HCT116 (cell line): Measurements from ENCODE around the gene ANO8. TPM values are rescaled to one million over a fixed set of nuclear protein-coding genes. Genes with fewer than 3 reads are reported as not detected.

Experiments used
- ATAC-seq: fragments of 200-7000 bp; cut with Tn5 transposase; 2 replicates; pipeline ENCODE4 v1.9.1; 2020; ENCODE audit warnings: mild to moderate bottlenecking, moderate library complexity
- BruUV-seq: library from RNA; stranded (reverse); fragments of 400-500 nt; replicated peaks from 2 replicates; lab custom pipeline; 2021; lab: Mats Ljungman, UMichigan
- CTCF ChIA-PET: fragments of 300-600 bp; sonication (Branson Sonifier 250); formaldehyde crosslinking; loops from one replicate; lab custom pipeline; 2021; ENCODE audit warnings: antibody characterized with exemption; lab: Charles Lee
- POLR2A ChIA-PET: fragments of 300-600, 350-600 bp; sonication (Branson Sonifier 250); formaldehyde crosslinking; loops from one replicate; lab custom pipeline; 2021; ENCODE audit warnings: antibody characterized with exemption; lab: Charles Lee
- RAD21 ChIA-PET, 2 experiments: fragments of 300-600 bp; sonication (Branson Sonifier 250); formaldehyde crosslinking; loops; one replicate each; lab custom pipeline; 2023; ENCODE audit warnings: low total read pairs in 2 of 2; ENCODE audit not compliant: uncharacterized antibody in 2 of 2, unreplicated experiment in 2 of 2, low non-redundant PET in 1 of 2; lab: Charles Lee
- DNase-seq: peaks from one replicate; pipeline ENCODE4 v3.0.0-alpha.2; 2010; ENCODE audit warnings: low read depth, low spot score
- H2AFZ ChIP-seq: fragments of 200-600 bp; shearing (Covaris generic), sonication (generic); 2 replicates; pipeline ENCODE4 v1.6.1; 2017; ENCODE audit warnings: low read depth, mixed run types, mixed read lengths, antibody characterized with exemption, low read length; ENCODE audit not compliant: poor library complexity, severe bottlenecking
- H3K27ac ChIP-seq: 2 replicates; pipeline ENCODE4 v1.5.1; 2012; ENCODE audit warnings: low read depth, low read length
- H3K27me3 ChIP-seq: fragments of 200-600 bp; sonication (generic); 2 replicates; pipeline ENCODE4 v1.6.1; 2016; ENCODE audit warnings: mixed run types, low read length, mixed read lengths; ENCODE audit not compliant: insufficient read depth
- H3K36me3 ChIP-seq, 2 experiments: fragments of 200-500 bp in 1 of 2; fragments of 200-600 bp in 1 of 2; sonication (Bioruptor generic) in 1 of 2; sonication (generic) in 1 of 2; 2 replicates each; pipeline versions ENCODE4 v1.5.1 to v1.6.1; 2014 to 2016; ENCODE audit warnings: low read length in 2 of 2, inconsistent platforms in 1 of 2, mixed read lengths in 1 of 2, mixed run types in 1 of 2; ENCODE audit not compliant: insufficient read depth in 2 of 2, control insufficient read depth in 1 of 2
- H3K4me1 ChIP-seq, 2 experiments: fragments of 200-600 bp in 1 of 2; sonication (generic) in 1 of 2; 2 replicates each; pipeline versions ENCODE4 v1.5.1 to v1.6.1; 2012 to 2017; ENCODE audit warnings: low read length in 2 of 2, inconsistent platforms in 1 of 2, mild to moderate bottlenecking in 1 of 2, mixed read lengths in 1 of 2, mixed run types in 1 of 2, moderate library complexity in 1 of 2; ENCODE audit not compliant: insufficient read depth in 2 of 2, control insufficient read depth in 1 of 2
- H3K4me2 ChIP-seq: fragments of 200-600 bp; sonication (generic); 2 replicates; pipeline ENCODE4 v1.6.1; 2017; ENCODE audit warnings: mixed run types, low read length, mixed read lengths
- H3K4me3 ChIP-seq, 2 experiments: fragments of 200-600 bp in 1 of 2; sonication (generic) in 1 of 2; replicated peaks in 1 of 2; 2 replicates each; pipeline ENCODE4 v1.5.1; 2011 to 2016; ENCODE audit warnings: low read length in 2 of 2, control low read depth in 1 of 2, low read depth in 1 of 2, mild to moderate bottlenecking in 1 of 2, mixed read lengths in 1 of 2, mixed run types in 1 of 2
- H3K79me2 ChIP-seq: fragments of 200-600 bp; sonication (generic); 2 replicates; pipeline ENCODE4 v1.6.1; 2017; ENCODE audit warnings: mild to moderate bottlenecking, mixed run types, low read length, moderate library complexity, mixed read lengths; ENCODE audit not compliant: insufficient read depth
- H3K9ac ChIP-seq: fragments of 200-600 bp; sonication (generic); 2 replicates; pipeline ENCODE4 v1.6.1; 2016; ENCODE audit warnings: low read length, mixed read lengths
- H3K9me2 ChIP-seq: fragments of 200-600 bp; sonication (generic), shearing (Covaris generic); 2 replicates; pipeline ENCODE4 v1.6.1; 2017; ENCODE audit warnings: mixed run types, mild to moderate bottlenecking, moderate library complexity; ENCODE audit not compliant: insufficient read depth
- H3K9me3 ChIP-seq, 2 experiments: fragments of 200-500 bp in 1 of 2; fragments of 200-600 bp in 1 of 2; sonication (Bioruptor generic) in 1 of 2; sonication (generic) in 1 of 2; 2 replicates each; pipeline ENCODE4 v1.6.1; 2014 to 2017; ENCODE audit warnings: low read length in 2 of 2, mixed read lengths in 2 of 2, inconsistent platforms in 1 of 2, low read depth in 1 of 2, mild to moderate bottlenecking in 1 of 2, mixed run types in 1 of 2, moderate library complexity in 1 of 2; ENCODE audit not compliant: control insufficient read depth in 1 of 2, insufficient read depth in 1 of 2
- H4K20me1 ChIP-seq: fragments of 200-600 bp; sonication (generic), shearing (Covaris generic); 2 replicates; pipeline ENCODE4 v1.6.1; 2017; ENCODE audit warnings: mixed run types, mild to moderate bottlenecking, moderate library complexity; ENCODE audit not compliant: insufficient read depth
- CBX3 ChIP-seq: IDR thresholded peaks from 2 replicates; pipeline ENCODE4 v1.6.1; 2012; ENCODE audit warnings: low read depth
- CEBPB ChIP-seq: IDR thresholded peaks from 2 replicates; pipeline ENCODE4 v1.6.1; 2012; ENCODE audit warnings: low read depth
- EGR1 ChIP-seq: IDR thresholded peaks from 2 replicates; pipeline ENCODE4 v1.6.1; 2012; ENCODE audit warnings: low read depth
- ELF1 ChIP-seq: IDR thresholded peaks from 2 replicates; pipeline ENCODE4 v1.6.1; 2012; ENCODE audit warnings: low read depth, borderline replicate concordance
- POLR2A ChIP-seq: IDR thresholded peaks from 2 replicates; pipeline ENCODE4 v1.7.0; 2011; ENCODE audit warnings: borderline replicate concordance; ENCODE audit not compliant: insufficient read depth, insufficient read length; ENCODE audit errors: extremely low read depth
- POLR2AphosphoS5 ChIP-seq: IDR thresholded peaks from 2 replicates; pipeline ENCODE4 v1.6.1; 2011; ENCODE audit warnings: mild to moderate bottlenecking, low read depth, low read length, moderate library complexity
- RAD21 ChIP-seq: IDR thresholded peaks from 2 replicates; pipeline ENCODE4 v1.6.1; 2012; ENCODE audit warnings: low read depth, mild to moderate bottlenecking
- SP1 ChIP-seq: IDR thresholded peaks from 2 replicates; pipeline ENCODE4 v1.6.1; 2012; ENCODE audit warnings: low read depth
- SRF ChIP-seq: IDR thresholded peaks from 2 replicates; pipeline ENCODE4 v1.6.1; 2012; ENCODE audit warnings: low read depth
- YY1 ChIP-seq: IDR thresholded peaks from 2 replicates; pipeline ENCODE4 v1.6.1; 2011; ENCODE audit warnings: low read length, low read depth, moderate library complexity, mild to moderate bottlenecking; ENCODE audit not compliant: insufficient replicate concordance; ENCODE audit errors: extremely low read depth
- ZFX ChIP-seq: fragments of 450-650 bp; IDR thresholded peaks from 2 replicates; pipeline ENCODE4 v1.6.1; 2017
- intact Hi-C: fragments of 100-400 bp; cut with micrococcal nuclease; formaldehyde crosslinking; loops from 2 replicates; pipeline ENCODE4 v1.10.0; 2022
- total RNA-seq: library from RNA; stranded (reverse); gene quantifications from one replicate; pipeline ENCODE4 v1.2.1, GENCODE V29; 2021; ENCODE audit not compliant: unreplicated experiment
- TF ChIP-seq, protein P1 (sequence below): IDR thresholded peaks from 2 replicates; pipeline ENCODE4 v1.6.1; 2012
- TF ChIP-seq, protein P2 (sequence below), 3 experiments: fragments of 200-600 bp in 1 of 3; sonication (generic) in 1 of 3; IDR thresholded peaks in 2 of 3; conservative IDR thresholded peaks in 1 of 3; 2 replicates each; pipeline ENCODE4 v1.5.1; 2012 to 2017; ENCODE audit warnings: low read depth in 2 of 3, low read length in 2 of 3, antibody characterized with exemption in 1 of 3, borderline replicate concordance in 1 of 3, control low read depth in 1 of 3, mild to moderate bottlenecking in 1 of 3, mixed read lengths in 1 of 3, mixed run types in 1 of 3, moderate library complexity in 1 of 3; ENCODE audit not compliant: insufficient read depth in 1 of 3
- TF ChIP-seq, protein P3 (sequence below): IDR thresholded peaks from 2 replicates; pipeline ENCODE4 v1.6.1; 2011; ENCODE audit warnings: mild to moderate bottlenecking, low read length, moderate library complexity; ENCODE audit not compliant: insufficient replicate concordance; ENCODE audit errors: extremely low read depth

The ANO8 gene
- total RNA-seq, 1 experiment from 2014 or later = 22.9 TPM

DNA sequence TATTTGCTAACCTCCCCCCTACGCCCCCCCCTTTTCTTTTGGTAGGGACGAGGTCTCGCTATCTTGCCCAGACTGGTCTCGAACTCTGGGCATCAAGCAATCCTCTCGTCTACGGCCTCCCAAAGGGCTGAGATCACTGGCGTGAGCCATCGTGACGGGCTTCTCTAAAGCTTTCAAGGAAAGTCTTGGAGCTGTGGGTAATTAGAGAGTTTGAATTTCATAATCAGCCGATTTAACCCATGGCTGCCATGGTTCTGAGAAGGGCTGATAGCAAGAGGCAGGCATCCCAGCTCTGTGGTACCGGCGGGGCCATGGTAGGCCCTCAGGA is 30.8 kb downstream of the ANO8 start (continued):
- TF ChIP-seq CBX3 (no peak), EGR1 (no peak), POLR2AphosphoS5 (no peak), SP1 (no peak), CEBPB (no peak), ZFX (no peak), YY1 (no peak), ELF1 (no peak)
- TF ChIP-seq, all 23 proteins: peak for 0

DNA sequence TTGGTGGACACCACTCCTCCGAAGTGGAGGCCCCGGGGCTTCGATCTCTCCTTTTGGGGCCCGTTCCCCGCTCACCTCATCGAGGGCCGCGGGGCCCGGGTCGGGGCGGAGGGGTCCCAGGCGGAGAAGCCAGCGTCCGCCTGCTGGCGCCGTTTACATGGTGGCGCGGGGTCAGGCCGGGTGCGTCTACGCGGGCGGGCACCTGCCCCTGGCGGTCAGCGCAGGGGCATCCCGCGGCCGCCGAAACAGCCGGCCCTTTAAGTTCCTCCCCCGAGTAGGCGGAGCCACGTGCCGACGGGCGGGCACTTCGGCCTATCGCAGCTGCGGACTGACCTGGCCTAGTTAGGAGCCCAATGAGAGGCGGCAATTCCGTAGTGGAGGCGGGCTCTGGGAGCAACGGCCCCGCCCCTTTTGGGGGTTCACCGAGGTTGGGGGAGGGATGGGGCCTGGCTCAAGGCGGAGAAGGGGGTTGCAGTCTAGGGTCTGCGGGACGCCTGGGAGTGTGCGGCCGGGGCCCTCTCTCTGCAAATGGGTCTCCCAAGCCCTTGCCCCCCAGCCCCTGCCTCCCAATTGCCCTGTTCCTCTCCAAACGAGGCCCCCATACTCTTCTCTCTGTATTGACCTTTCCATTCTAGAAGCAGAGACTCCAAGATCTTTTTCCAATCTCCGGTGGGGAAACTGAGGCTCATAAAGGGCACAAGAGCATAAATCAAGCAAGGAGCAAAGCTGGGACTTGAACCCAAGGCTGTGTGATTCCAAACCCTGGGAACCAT is 31.3 kb downstream of the ANO8 start, which contains the start of gene ABHD8:
TSS of gene ABHD8 (minus strand) at position 259 of the 773 bp plus-strand sequence. CDS start 1,809 bp downstream, outside the sequence.
- H3K9me3 ChIP-seq = no peaks in the 10 kb centered on the region
- H3K4me2 ChIP-seq = peak within 1 kb of the TSS; percentile 71
- H3K27ac ChIP-seq = peak within 1 kb of the TSS; percentile 50; the same call in 1 of the 2 replicates
- DNase-seq (peak; percentile 92), ATAC-seq (peak; percentile 79)
- ChIA-PET RAD21 (no interaction called here), CTCF (no interaction called here), POLR2A (interaction anchor here (0.9 to 3.1 kb wide), 2 partner anchors 10 to 25 kb away, joined by 3 to 22 read pairs; no protein-coding TSS in a partner anchor)
- no peaks in the 10 kb centered on the region for H3K27me3 ChIP-seq
- peak within 1 kb of the TSS; percentile 55 for H3K9ac ChIP-seq
- peak; percentile 96 for TF ChIP-seq SP1
- peak; percentile 26; the same call in 1 of the 2 replicates for TF ChIP-seq ZFX
- TF ChIP-seq, protein P1, sequence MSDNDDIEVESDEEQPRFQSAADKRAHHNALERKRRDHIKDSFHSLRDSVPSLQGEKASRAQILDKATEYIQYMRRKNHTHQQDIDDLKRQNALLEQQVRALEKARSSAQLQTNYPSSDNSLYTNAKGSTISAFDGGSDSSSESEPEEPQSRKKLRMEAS = no peak; the same call in 1 of the 2 replicates
- 0 out of 2 replicates have a peak, but pooled peaks have one; percentile 43 for TF ChIP-seq SRF
- peak; percentile 61 for TF ChIP-seq POLR2AphosphoS5
- peak; percentile 46; the same call in 1 of the 2 replicates for TF ChIP-seq EGR1
- TF ChIP-seq, protein P2, sequence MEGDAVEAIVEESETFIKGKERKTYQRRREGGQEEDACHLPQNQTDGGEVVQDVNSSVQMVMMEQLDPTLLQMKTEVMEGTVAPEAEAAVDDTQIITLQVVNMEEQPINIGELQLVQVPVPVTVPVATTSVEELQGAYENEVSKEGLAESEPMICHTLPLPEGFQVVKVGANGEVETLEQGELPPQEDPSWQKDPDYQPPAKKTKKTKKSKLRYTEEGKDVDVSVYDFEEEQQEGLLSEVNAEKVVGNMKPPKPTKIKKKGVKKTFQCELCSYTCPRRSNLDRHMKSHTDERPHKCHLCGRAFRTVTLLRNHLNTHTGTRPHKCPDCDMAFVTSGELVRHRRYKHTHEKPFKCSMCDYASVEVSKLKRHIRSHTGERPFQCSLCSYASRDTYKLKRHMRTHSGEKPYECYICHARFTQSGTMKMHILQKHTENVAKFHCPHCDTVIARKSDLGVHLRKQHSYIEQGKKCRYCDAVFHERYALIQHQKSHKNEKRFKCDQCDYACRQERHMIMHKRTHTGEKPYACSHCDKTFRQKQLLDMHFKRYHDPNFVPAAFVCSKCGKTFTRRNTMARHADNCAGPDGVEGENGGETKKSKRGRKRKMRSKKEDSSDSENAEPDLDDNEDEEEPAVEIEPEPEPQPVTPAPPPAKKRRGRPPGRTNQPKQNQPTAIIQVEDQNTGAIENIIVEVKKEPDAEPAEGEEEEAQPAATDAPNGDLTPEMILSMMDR (IDR thresholded peaks at IDR 0.05 in 2 of 3, conservative IDR thresholded peaks at IDR 0.05 in 1 of 3; ENCODE audit: borderline replicate concordance in 1 of 3, insufficient read depth in 1 of 3, low read depth in 2 of 3, low read length in 2 of 3) = peak in 2 of 3 experiments; percentile 50 to 54; a peak in 3 of 6 replicates
- no peak for TF ChIP-seq RAD21
- TF ChIP-seq, protein P3, sequence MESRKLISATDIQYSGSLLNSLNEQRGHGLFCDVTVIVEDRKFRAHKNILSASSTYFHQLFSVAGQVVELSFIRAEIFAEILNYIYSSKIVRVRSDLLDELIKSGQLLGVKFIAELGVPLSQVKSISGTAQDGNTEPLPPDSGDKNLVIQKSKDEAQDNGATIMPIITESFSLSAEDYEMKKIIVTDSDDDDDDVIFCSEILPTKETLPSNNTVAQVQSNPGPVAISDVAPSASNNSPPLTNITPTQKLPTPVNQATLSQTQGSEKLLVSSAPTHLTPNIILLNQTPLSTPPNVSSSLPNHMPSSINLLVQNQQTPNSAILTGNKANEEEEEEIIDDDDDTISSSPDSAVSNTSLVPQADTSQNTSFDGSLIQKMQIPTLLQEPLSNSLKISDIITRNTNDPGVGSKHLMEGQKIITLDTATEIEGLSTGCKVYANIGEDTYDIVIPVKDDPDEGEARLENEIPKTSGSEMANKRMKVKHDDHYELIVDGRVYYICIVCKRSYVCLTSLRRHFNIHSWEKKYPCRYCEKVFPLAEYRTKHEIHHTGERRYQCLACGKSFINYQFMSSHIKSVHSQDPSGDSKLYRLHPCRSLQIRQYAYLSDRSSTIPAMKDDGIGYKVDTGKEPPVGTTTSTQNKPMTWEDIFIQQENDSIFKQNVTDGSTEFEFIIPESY = no peak
- TF ChIP-seq POLR2A = peak; percentile 46
- no peaks in the 10 kb centered on the region for H3K9me2 ChIP-seq
- no peaks in the 10 kb centered on the region for H4K20me1 ChIP-seq
- peaks cover 36 to 56% of the 10 kb centered on the region in 2 experiments for H3K4me1 ChIP-seq
- peaks cover 15% of the 10 kb centered on the region for H3K79me2 ChIP-seq
- H2AFZ ChIP-seq = no peak within 1 kb of the TSS
- peaks cover 0 to 2% of the 10 kb centered on the region in 2 experiments; a peak in 1 of 4 replicates for H3K36me3 ChIP-seq
- no TSS peak for BruUV-seq
- intact Hi-C loops = no loop called here
- H3K4me3 ChIP-seq = peak within 1 kb of the TSS; percentile 48 to 54
